HCT116 (cell line): ENCODE data around the gene DNALI1. TPM values are rescaled to one million over a fixed set of nuclear protein-coding genes. Genes with fewer than 3 reads are reported as not detected.
"Not testable (repeated sequence)": the region's sequence is repeated elsewhere in the genome, so short reads cannot be mapped to it uniquely, and the experiment has no call there.

Experiments used
- ATAC-seq: fragments of 200-7000 bp; cut with Tn5 transposase; 2 replicates; pipeline ENCODE4 v1.9.1; 2020; ENCODE audit warnings: mild to moderate bottlenecking, moderate library complexity
- BruUV-seq: library from RNA; stranded (reverse); fragments of 400-500 nt; replicated peaks from 2 replicates; lab custom pipeline; 2021; lab: Mats Ljungman, UMichigan
- CTCF ChIA-PET: fragments of 300-600 bp; sonication (Branson Sonifier 250); formaldehyde crosslinking; loops from one replicate; lab custom pipeline; 2021; ENCODE audit warnings: antibody characterized with exemption; lab: Charles Lee
- POLR2A ChIA-PET: fragments of 300-600, 350-600 bp; sonication (Branson Sonifier 250); formaldehyde crosslinking; loops from one replicate; lab custom pipeline; 2021; ENCODE audit warnings: antibody characterized with exemption; lab: Charles Lee
- RAD21 ChIA-PET, 2 experiments: fragments of 300-600 bp; sonication (Branson Sonifier 250); formaldehyde crosslinking; loops; one replicate each; lab custom pipeline; 2023; ENCODE audit warnings: low total read pairs in 2 of 2; ENCODE audit not compliant: uncharacterized antibody in 2 of 2, unreplicated experiment in 2 of 2, low non-redundant PET in 1 of 2; lab: Charles Lee
- DNase-seq: peaks from one replicate; pipeline ENCODE4 v3.0.0-alpha.2; 2010; ENCODE audit warnings: low read depth, low spot score
- H2AFZ ChIP-seq: fragments of 200-600 bp; shearing (Covaris generic), sonication (generic); 2 replicates; pipeline ENCODE4 v1.6.1; 2017; ENCODE audit warnings: low read depth, mixed run types, mixed read lengths, antibody characterized with exemption, low read length; ENCODE audit not compliant: poor library complexity, severe bottlenecking
- H3K27ac ChIP-seq: 2 replicates; pipeline ENCODE4 v1.5.1; 2012; ENCODE audit warnings: low read depth, low read length
- H3K27me3 ChIP-seq: fragments of 200-600 bp; sonication (generic); 2 replicates; pipeline ENCODE4 v1.6.1; 2016; ENCODE audit warnings: mixed run types, low read length, mixed read lengths; ENCODE audit not compliant: insufficient read depth
- H3K36me3 ChIP-seq, 2 experiments: fragments of 200-500 bp in 1 of 2; fragments of 200-600 bp in 1 of 2; sonication (Bioruptor generic) in 1 of 2; sonication (generic) in 1 of 2; 2 replicates each; pipeline versions ENCODE4 v1.5.1 to v1.6.1; 2014 to 2016; ENCODE audit warnings: low read length in 2 of 2, inconsistent platforms in 1 of 2, mixed read lengths in 1 of 2, mixed run types in 1 of 2; ENCODE audit not compliant: insufficient read depth in 2 of 2, control insufficient read depth in 1 of 2
- H3K4me1 ChIP-seq, 2 experiments: fragments of 200-600 bp in 1 of 2; sonication (generic) in 1 of 2; 2 replicates each; pipeline versions ENCODE4 v1.5.1 to v1.6.1; 2012 to 2017; ENCODE audit warnings: low read length in 2 of 2, inconsistent platforms in 1 of 2, mild to moderate bottlenecking in 1 of 2, mixed read lengths in 1 of 2, mixed run types in 1 of 2, moderate library complexity in 1 of 2; ENCODE audit not compliant: insufficient read depth in 2 of 2, control insufficient read depth in 1 of 2
- H3K4me2 ChIP-seq: fragments of 200-600 bp; sonication (generic); 2 replicates; pipeline ENCODE4 v1.6.1; 2017; ENCODE audit warnings: mixed run types, low read length, mixed read lengths
- H3K4me3 ChIP-seq, 2 experiments: fragments of 200-600 bp in 1 of 2; sonication (generic) in 1 of 2; replicated peaks in 1 of 2; 2 replicates each; pipeline ENCODE4 v1.5.1; 2011 to 2016; ENCODE audit warnings: low read length in 2 of 2, control low read depth in 1 of 2, low read depth in 1 of 2, mild to moderate bottlenecking in 1 of 2, mixed read lengths in 1 of 2, mixed run types in 1 of 2
- H3K79me2 ChIP-seq: fragments of 200-600 bp; sonication (generic); 2 replicates; pipeline ENCODE4 v1.6.1; 2017; ENCODE audit warnings: mild to moderate bottlenecking, mixed run types, low read length, moderate library complexity, mixed read lengths; ENCODE audit not compliant: insufficient read depth
- H3K9ac ChIP-seq: fragments of 200-600 bp; sonication (generic); 2 replicates; pipeline ENCODE4 v1.6.1; 2016; ENCODE audit warnings: low read length, mixed read lengths
- H3K9me2 ChIP-seq: fragments of 200-600 bp; sonication (generic), shearing (Covaris generic); 2 replicates; pipeline ENCODE4 v1.6.1; 2017; ENCODE audit warnings: mixed run types, mild to moderate bottlenecking, moderate library complexity; ENCODE audit not compliant: insufficient read depth
- H3K9me3 ChIP-seq, 2 experiments: fragments of 200-500 bp in 1 of 2; fragments of 200-600 bp in 1 of 2; sonication (Bioruptor generic) in 1 of 2; sonication (generic) in 1 of 2; 2 replicates each; pipeline ENCODE4 v1.6.1; 2014 to 2017; ENCODE audit warnings: low read length in 2 of 2, mixed read lengths in 2 of 2, inconsistent platforms in 1 of 2, low read depth in 1 of 2, mild to moderate bottlenecking in 1 of 2, mixed run types in 1 of 2, moderate library complexity in 1 of 2; ENCODE audit not compliant: control insufficient read depth in 1 of 2, insufficient read depth in 1 of 2
- H4K20me1 ChIP-seq: fragments of 200-600 bp; sonication (generic), shearing (Covaris generic); 2 replicates; pipeline ENCODE4 v1.6.1; 2017; ENCODE audit warnings: mixed run types, mild to moderate bottlenecking, moderate library complexity; ENCODE audit not compliant: insufficient read depth
- ATF3 ChIP-seq: IDR thresholded peaks from 2 replicates; pipeline ENCODE4 v1.6.1; 2012
- CBX3 ChIP-seq: IDR thresholded peaks from 2 replicates; pipeline ENCODE4 v1.6.1; 2012; ENCODE audit warnings: low read depth
- EGR1 ChIP-seq: IDR thresholded peaks from 2 replicates; pipeline ENCODE4 v1.6.1; 2012; ENCODE audit warnings: low read depth
- MAX ChIP-seq: IDR thresholded peaks from 2 replicates; pipeline ENCODE4 v1.6.1; 2012
- POLR2AphosphoS5 ChIP-seq: IDR thresholded peaks from 2 replicates; pipeline ENCODE4 v1.6.1; 2011; ENCODE audit warnings: mild to moderate bottlenecking, low read depth, low read length, moderate library complexity
- REST ChIP-seq: IDR thresholded peaks from 2 replicates; pipeline ENCODE4 v1.6.1; 2012; ENCODE audit warnings: low read depth
- SP1 ChIP-seq: IDR thresholded peaks from 2 replicates; pipeline ENCODE4 v1.6.1; 2012; ENCODE audit warnings: low read depth
- ZFX ChIP-seq: fragments of 450-650 bp; IDR thresholded peaks from 2 replicates; pipeline ENCODE4 v1.6.1; 2017
- intact Hi-C: fragments of 100-400 bp; cut with micrococcal nuclease; formaldehyde crosslinking; loops from 2 replicates; pipeline ENCODE4 v1.10.0; 2022
- total RNA-seq: library from RNA; stranded (reverse); gene quantifications from one replicate; pipeline ENCODE4 v1.2.1, GENCODE V29; 2021; ENCODE audit not compliant: unreplicated experiment

The DNALI1 gene
- total RNA-seq, 1 experiment from 2014 or later, result 0.64 TPM

- H3K4me3 ChIP-seq, RAD21 ChIA-PET, DNase-seq, H3K27me3 ChIP-seq, CTCF ChIA-PET, H3K9me2 ChIP-seq, BruUV-seq, H3K4me2 ChIP-seq, intact Hi-C loops, POLR2A ChIA-PET, H3K79me2 ChIP-seq, H3K9ac ChIP-seq, H4K20me1 ChIP-seq, H3K36me3 ChIP-seq, H3K4me1 ChIP-seq, H3K27ac ChIP-seq, H3K9me3 ChIP-seq, H2AFZ ChIP-seq, ATAC-seq: not testable (repeated sequence)
Measured at GRCh38 chr1:37518929-37519328, 37.8 kb upstream of the DNALI1 start.

GRCh38 chr1:37519613-37520012, 37.1 kb upstream of the DNALI1 start:
- no TSS peak for BruUV-seq
- intact Hi-C loops, result no loop called here
- Histone ChIP-seq H3K9me3 (no peaks in the 10 kb centered on the region), H3K4me1 (peaks cover 3 to 9% of the 10 kb centered on the region in 2 experiments; a peak in 2 of 4 replicates), H2AFZ (no peak overlapping the region), H3K79me2 (no peaks in the 10 kb centered on the region)
- RAD21 ChIA-PET, result no interaction called here
- no peak for TF ChIP-seq SP1
- TF ChIP-seq ATF3, result no peak
- no peak for TF ChIP-seq MAX
- TF ChIP-seq REST, result no peak
- TF ChIP-seq ZFX, result no peak
- TF ChIP-seq POLR2AphosphoS5, result no peak
- no peak for TF ChIP-seq CBX3
- no peak for TF ChIP-seq EGR1
- TF ChIP-seq, all 23 proteins: peak for 0
- DNase-seq, result no peak
- Histone ChIP-seq H3K27me3 (no peaks in the 10 kb centered on the region), H3K36me3 (no peaks in the 10 kb centered on the region), H3K9me2 (no peaks in the 10 kb centered on the region), H4K20me1 (no peaks in the 10 kb centered on the region), H3K9ac (no peak overlapping the region), H3K4me3 (no peak overlapping the region), H3K27ac (no peak overlapping the region), H3K4me2 (no peak overlapping the region)
- ATAC-seq, result no peak
- ChIA-PET POLR2A (no interaction called here), CTCF (no interaction called here)
